H9 (cell line): ENCODE measurements around the gene ETFA. TPM values are rescaled to one million over a fixed set of nuclear protein-coding genes. Genes with fewer than 3 reads are reported as not detected.

Experiments
- DNase-seq: peaks from one replicate; pipeline ENCODE4 v3.0.0-alpha.2; 2017
- H2AFZ ChIP-seq: one replicate; pipeline ENCODE4 v1.6.1; 2013; ENCODE audit warnings: mild to moderate bottlenecking, low read length, control low read depth, moderate library complexity
- H2AK5ac ChIP-seq: 2 replicates; pipeline ENCODE4 v1.6.1; 2013; ENCODE audit warnings: low read length, control low read depth, mixed read lengths; ENCODE audit not compliant: insufficient read length
- H2BK120ac ChIP-seq: one replicate; pipeline ENCODE4 v1.6.1; 2013; ENCODE audit warnings: low read depth, mild to moderate bottlenecking, low read length, control low read depth, inconsistent platforms; ENCODE audit not compliant: poor library complexity, severe bottlenecking
- H2BK12ac ChIP-seq: 2 replicates; pipeline ENCODE4 v1.6.1; 2013; ENCODE audit warnings: low read length, control low read depth, mixed read lengths, low read depth; ENCODE audit not compliant: insufficient read length
- H2BK15ac ChIP-seq: 2 replicates; pipeline ENCODE4 v1.6.1; 2013; ENCODE audit warnings: low read depth, low read length, control low read depth
- H2BK20ac ChIP-seq: one replicate; pipeline ENCODE4 v1.6.1; 2013; ENCODE audit warnings: low read depth, mild to moderate bottlenecking, low read length, control low read depth, inconsistent platforms; ENCODE audit not compliant: poor library complexity, severe bottlenecking
- H2BK5ac ChIP-seq: 2 replicates; pipeline ENCODE4 v1.6.1; 2013; ENCODE audit warnings: low read length, control low read depth, mixed read lengths; ENCODE audit not compliant: insufficient read length
- H3K14ac ChIP-seq: 2 replicates; pipeline ENCODE4 v1.6.1; 2013; ENCODE audit warnings: low read length, control low read depth; ENCODE audit not compliant: insufficient read depth
- H3K18ac ChIP-seq: 2 replicates; pipeline ENCODE4 v1.6.1; 2013; ENCODE audit warnings: low read depth, mild to moderate bottlenecking, mixed read lengths, low read length, control low read depth; ENCODE audit not compliant: insufficient read length
- H3K23ac ChIP-seq: 2 replicates; pipeline ENCODE4 v1.6.1; 2013; ENCODE audit warnings: low read length, control low read depth, mixed read lengths, low read depth; ENCODE audit not compliant: insufficient read length
- H3K23me2 ChIP-seq: 2 replicates; pipeline ENCODE4 v1.6.1; 2013; ENCODE audit warnings: low read depth, mild to moderate bottlenecking, mixed read lengths, low read length, control low read depth; ENCODE audit not compliant: insufficient read length, poor library complexity, severe bottlenecking
- H3K27ac ChIP-seq: 2 replicates; pipeline ENCODE4 v1.5.1; 2013; ENCODE audit warnings: low read length, control low read depth, mixed read lengths, low read depth; ENCODE audit not compliant: insufficient read length
- H3K27me3 ChIP-seq: 2 replicates; pipeline ENCODE4 v1.6.1; 2013; ENCODE audit warnings: low read length, control low read depth, inconsistent platforms; ENCODE audit not compliant: insufficient read depth
- H3K4ac ChIP-seq: 2 replicates; pipeline ENCODE4 v1.6.1; 2013; ENCODE audit warnings: low read depth, mild to moderate bottlenecking, control low read depth, inconsistent platforms, low read length, moderate library complexity
- H3K4me1 ChIP-seq: 2 replicates; pipeline ENCODE4 v1.6.1; 2013; ENCODE audit warnings: low read length, control low read depth, inconsistent platforms; ENCODE audit not compliant: insufficient read depth
- H3K4me2 ChIP-seq: 2 replicates; pipeline ENCODE4 v1.6.1; 2013; ENCODE audit warnings: low read length, control low read depth, mixed read lengths; ENCODE audit not compliant: insufficient read length, insufficient read depth
- H3K56ac ChIP-seq: 2 replicates; pipeline ENCODE4 v1.6.1; 2013; ENCODE audit warnings: low read depth, mild to moderate bottlenecking, mixed read lengths, low read length, control low read depth; ENCODE audit not compliant: insufficient read length
- H3K79me1 ChIP-seq: 2 replicates; pipeline ENCODE4 v1.6.1; 2013; ENCODE audit warnings: low read depth, mild to moderate bottlenecking, moderate library complexity, low read length, control low read depth, inconsistent platforms; ENCODE audit not compliant: insufficient read depth, poor library complexity, severe bottlenecking
- H3K79me2 ChIP-seq: 2 replicates; pipeline ENCODE4 v1.6.1; 2013; ENCODE audit warnings: low read length, control low read depth, inconsistent platforms; ENCODE audit not compliant: insufficient read depth
- H3K9ac ChIP-seq: 2 replicates; pipeline ENCODE4 v1.6.1; 2013; ENCODE audit warnings: low read length, control low read depth, mixed read lengths; ENCODE audit not compliant: insufficient read length; ENCODE audit errors: extremely low read depth
- H3K9me3 ChIP-seq: one replicate; pipeline ENCODE4 v1.6.1; 2013; ENCODE audit warnings: low read depth, low read length, inconsistent platforms; ENCODE audit not compliant: control insufficient read depth
- H3T11ph ChIP-seq: one replicate; pipeline ENCODE4 v1.6.1; 2013; ENCODE audit warnings: mild to moderate bottlenecking, low read length, control low read depth, inconsistent platforms
- H4K20me1 ChIP-seq: one replicate; pipeline ENCODE4 v1.6.1; 2013; ENCODE audit not compliant: control insufficient read depth, insufficient read length, insufficient read depth
- H4K5ac ChIP-seq: 2 replicates; pipeline ENCODE4 v1.6.1; 2013; ENCODE audit warnings: low read depth, mild to moderate bottlenecking, mixed read lengths, low read length, control low read depth; ENCODE audit not compliant: insufficient read length
- H4K8ac ChIP-seq: replicated peaks from 2 replicates; pipeline ENCODE4 v1.6.1; 2013; ENCODE audit warnings: low read length, control low read depth, mixed read lengths, low read depth; ENCODE audit not compliant: insufficient read length
- H4K91ac ChIP-seq: 2 replicates; pipeline ENCODE4 v1.6.1; 2013; ENCODE audit warnings: low read depth, mild to moderate bottlenecking, moderate library complexity, mixed read lengths, low read length, control low read depth; ENCODE audit not compliant: insufficient read length
- H3K27ac Mint-ChIP-seq, 3 experiments: 2 replicates in 2 of 3; 3 replicates in 1 of 3; pipeline ENCODE4 v1.8.0; 2020 to 2021; ENCODE audit warnings: mixed read lengths in 3 of 3, mild to moderate bottlenecking in 1 of 3, moderate library complexity in 1 of 3
- H3K27me3 Mint-ChIP-seq: 2 replicates; pipeline ENCODE4 v1.8.0; 2021; ENCODE audit warnings: low read depth, mild to moderate bottlenecking, moderate library complexity, mixed read lengths
- H3K36me3 Mint-ChIP-seq, 3 experiments: 2 replicates in 2 of 3; 3 replicates in 1 of 3; pipeline ENCODE4 v1.8.0; 2020 to 2021; ENCODE audit warnings: low read depth in 3 of 3, mixed read lengths in 3 of 3; ENCODE audit not compliant: insufficient read depth in 1 of 3
- H3K4me1 Mint-ChIP-seq, 2 experiments: 2 replicates each; pipeline ENCODE4 v1.8.0; 2020; ENCODE audit warnings: mixed read lengths in 2 of 2
- H3K4me3 Mint-ChIP-seq, 2 experiments: 2 replicates in 1 of 2; 3 replicates in 1 of 2; pipeline ENCODE4 v1.8.0; 2020 to 2021; ENCODE audit warnings: mild to moderate bottlenecking in 2 of 2, mixed read lengths in 2 of 2, moderate library complexity in 1 of 2
- H3K9me3 Mint-ChIP-seq, 2 experiments: 2 replicates in 1 of 2; 3 replicates in 1 of 2; pipeline ENCODE4 v1.8.0; 2020; ENCODE audit warnings: mild to moderate bottlenecking in 2 of 2, mixed read lengths in 2 of 2, moderate library complexity in 1 of 2
- CTCF ChIP-seq: fragments of 200-600 bp; sonication (generic); conservative IDR thresholded peaks from 3 replicates; pipeline ENCODE4 v1.8.0; 2021; ENCODE audit warnings: antibody characterized with exemption, mild to moderate bottlenecking
- WGBS: extraction: QIAGEN DNeasy Blood & Tissue Kit; methylation state at CpG from one replicate; pipeline ENCODE4 v1.1.7; 2013; ENCODE audit warnings: missing lambda C conversion rate, low lambda C conversion rate, mixed read lengths; ENCODE audit not compliant: insufficient read length; ENCODE audit errors: extremely low coverage; 5-methylcytosine and 5-hydroxymethylcytosine counted together
- total RNA-seq: library from RNA; stranded (reverse); gene quantifications from 2 replicates; pipeline ENCODE4 v1.2.1, GENCODE V29; 2021

Gene ETFA
- total RNA-seq, 1 experiment from 2014 or later = 109 TPM

DNA sequence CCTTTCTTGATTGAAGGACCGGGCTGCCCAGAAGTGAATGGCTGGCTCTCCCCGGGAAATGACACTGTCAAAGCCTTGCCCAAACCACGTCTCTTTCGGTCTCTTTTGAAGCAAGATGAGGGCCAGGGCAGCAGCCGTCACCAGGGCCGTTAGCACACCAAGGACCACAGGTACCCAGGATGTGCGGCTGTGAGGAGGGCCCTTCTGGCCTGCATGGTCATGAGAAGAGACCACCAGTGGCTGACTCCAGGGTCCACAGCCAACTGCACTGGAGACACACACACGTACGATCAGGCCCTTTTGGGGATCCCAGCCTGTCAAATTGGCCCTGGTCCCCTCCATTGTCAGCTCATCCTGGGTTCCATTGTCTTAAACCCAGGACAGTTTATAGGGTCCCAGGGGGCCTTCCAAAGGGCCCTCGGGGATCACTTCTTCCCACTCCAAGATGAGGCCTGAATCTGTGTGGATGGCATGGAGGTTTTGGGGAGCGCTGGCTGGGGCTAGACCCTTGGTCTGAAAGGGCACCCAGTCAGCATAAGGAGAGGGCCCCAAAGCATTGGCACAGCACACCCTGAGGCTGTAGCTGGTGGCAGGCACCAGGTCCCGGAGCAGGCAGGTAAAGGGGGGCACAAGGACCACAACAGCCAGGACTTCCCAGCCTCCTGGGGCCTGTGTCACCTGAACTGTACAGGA is 50.9 kb downstream of the ETFA start:
- Histone ChIP-seq H3K14ac (no peak overlapping the region), H3T11ph (no peak overlapping the region), H3K27ac (no peak overlapping the region), H4K5ac (no peak overlapping the region), H3K4me2 (no peak overlapping the region), H2BK12ac (no peak overlapping the region), H3K18ac (no peak overlapping the region), H2AFZ (no peak overlapping the region), H3K9ac (no peak overlapping the region), H2BK5ac (no peak overlapping the region), H3K23me2 (no peaks in the 10 kb centered on the region), H3K4ac (no peak overlapping the region), H2BK120ac (no peak overlapping the region), H4K20me1 (no peaks in the 10 kb centered on the region), H3K9me3 (peaks cover 8% of the 10 kb centered on the region), H3K79me1 (no peaks in the 10 kb centered on the region), H2BK15ac (no peak overlapping the region), H3K56ac (no peak overlapping the region), H3K27me3 (no peaks in the 10 kb centered on the region), H4K8ac (no peak overlapping the region), H4K91ac (no peak overlapping the region), H3K23ac (no peak overlapping the region), H2AK5ac (no peak overlapping the region), H2BK20ac (no peak overlapping the region), H3K4me1 (no peaks in the 10 kb centered on the region), H3K79me2 (no peaks in the 10 kb centered on the region)
- Mint-ChIP-seq H3K4me1 (no peaks in the 10 kb centered on the region), H3K4me3 (no peak overlapping the region), H3K27me3 (peaks cover 2% of the 10 kb centered on the region; the same call in 1 of the 2 replicates), H3K36me3 (peaks cover 52 to 69% (median 55%) of the 10 kb centered on the region in 3 experiments), H3K27ac (no peak overlapping the region), H3K9me3 (peaks cover 34 to 35% of the 10 kb centered on the region in 2 experiments)
- DNase-seq = no peak
- no peak for TF ChIP-seq CTCF
- WGBS = no CpG with 5 or more reads among the region's 12 CpGs
